PC-3 (cell line): Measurements from ENCODE around the gene FBXL7. TPM values are rescaled to one million over a fixed set of nuclear protein-coding genes. Genes with fewer than 3 reads are reported as not detected.

Experiments used
- ATAC-seq: fragments of 200-7000 bp; cut with Tn5 transposase; 2 replicates; pipeline ENCODE4 v1.9.1; 2020; ENCODE audit warnings: mild to moderate bottlenecking, moderate library complexity
- BruUV-seq: library from RNA; stranded (reverse); fragments of 400-500 nt; replicated peaks from 2 replicates; lab custom pipeline; 2021; lab: Mats Ljungman, UMichigan
- CTCF ChIA-PET: fragments of 300-600 bp; sonication (Branson Sonifier 250); formaldehyde crosslinking; loops from one replicate; lab custom pipeline; 2022; ENCODE audit warnings: antibody characterized with exemption; lab: Charles Lee
- POLR2A ChIA-PET: fragments of 300-600 bp; sonication (Branson Sonifier 250); formaldehyde crosslinking; loops from one replicate; lab custom pipeline; 2022; ENCODE audit warnings: antibody characterized with exemption; ENCODE audit not compliant: unreplicated experiment; lab: Charles Lee
- DNase-seq: peaks from one replicate; pipeline ENCODE4 v3.0.0-alpha.2; 2015
- H2AFZ ChIP-seq: fragments of 300-600 bp; sonication (generic); 2 replicates; pipeline ENCODE4 v1.6.0; 2016; ENCODE audit warnings: antibody characterized with exemption, low read length
- H3F3A ChIP-seq: fragments of 300-600 bp; sonication (generic); one replicate; pipeline ENCODE4 v1.6.0; 2017; ENCODE audit warnings: antibody characterized with exemption, low read length, control low read depth, mild to moderate bottlenecking; ENCODE audit not compliant: unreplicated experiment
- H3K27ac ChIP-seq: fragments of 300-600 bp; sonication (generic); 2 replicates; pipeline ENCODE4 v1.5.1; 2016; ENCODE audit warnings: mild to moderate bottlenecking, low read length
- H3K27me3 ChIP-seq: fragments of 300-600 bp; sonication (generic); 2 replicates; pipeline ENCODE4 v1.6.1; 2016; ENCODE audit warnings: low read length, mixed read lengths
- H3K36me3 ChIP-seq: fragments of 300-600 bp; sonication (generic); 2 replicates; pipeline ENCODE4 v1.6.1; 2016; ENCODE audit warnings: low read depth, mixed run types, low read length, mixed read lengths
- H3K4me1 ChIP-seq: fragments of 300-600 bp; sonication (generic); 2 replicates; pipeline ENCODE4 v1.5.1; 2016; ENCODE audit warnings: low read length; ENCODE audit not compliant: insufficient read depth
- H3K4me2 ChIP-seq: fragments of 300-600 bp; sonication (generic); 2 replicates; pipeline ENCODE4 v1.6.0; 2016; ENCODE audit warnings: low read length
- H3K4me3 ChIP-seq: fragments of 300-600 bp; sonication (generic); 2 replicates; pipeline ENCODE4 v1.5.1; 2016; ENCODE audit warnings: mild to moderate bottlenecking, low read length, mixed read lengths
- H3K79me2 ChIP-seq: fragments of 300-600 bp; sonication (generic); 2 replicates; pipeline ENCODE4 v1.6.1; 2017; ENCODE audit warnings: low read length, mixed read lengths
- H3K9ac ChIP-seq: fragments of 300-600 bp; sonication (generic); 2 replicates; pipeline ENCODE4 v1.6.0; 2016; ENCODE audit warnings: mild to moderate bottlenecking, low read length
- H3K9me2 ChIP-seq: fragments of 300-600 bp; sonication (generic); replicated peaks from 2 replicates; pipeline ENCODE4 v1.6.1; 2016; ENCODE audit warnings: mixed run types, low read length, mixed read lengths
- H3K9me3 ChIP-seq: fragments of 300-600 bp; sonication (generic); 2 replicates; pipeline ENCODE4 v1.6.1; 2016; ENCODE audit warnings: low read length, mixed read lengths
- H4K20me1 ChIP-seq: fragments of 300-600 bp; sonication (generic); 2 replicates; pipeline ENCODE4 v1.6.1; 2016; ENCODE audit warnings: low read length, mixed read lengths
- EZH2 ChIP-seq: fragments of 300-600 bp; sonication (generic); IDR thresholded peaks from one replicate; pipeline ENCODE4 v1.6.1; 2017; ENCODE audit warnings: antibody characterized with exemption, mild to moderate bottlenecking, low read length; ENCODE audit not compliant: unreplicated experiment
- EZH2phosphoT487 ChIP-seq: fragments of 300-600 bp; sonication (generic); IDR thresholded peaks from 2 replicates; pipeline ENCODE4 v1.6.1; 2018; ENCODE audit warnings: mild to moderate bottlenecking, antibody characterized with exemption, low read length, borderline replicate concordance
- intact Hi-C: fragments of 100-400 bp; cut with micrococcal nuclease; formaldehyde crosslinking; loops from 2 replicates; pipeline ENCODE4 v1.9.0; 2023
- total RNA-seq: library from RNA; depleted of rRNA; stranded (reverse); fragments of >200 nt; gene quantifications from 2 replicates; pipeline ENCODE4 v1.2.3, GENCODE V29; 2014
- TF ChIP-seq, protein P1 (sequence below): fragments of 300-600 bp; sonication (generic); conservative IDR thresholded peaks from 2 replicates; pipeline ENCODE4 v1.5.1; 2017; ENCODE audit warnings: antibody characterized with exemption, low read depth, mild to moderate bottlenecking, low read length

Gene FBXL7
- total RNA-seq, 1 experiment from 2014 or later = 0.18 TPM

DNA sequence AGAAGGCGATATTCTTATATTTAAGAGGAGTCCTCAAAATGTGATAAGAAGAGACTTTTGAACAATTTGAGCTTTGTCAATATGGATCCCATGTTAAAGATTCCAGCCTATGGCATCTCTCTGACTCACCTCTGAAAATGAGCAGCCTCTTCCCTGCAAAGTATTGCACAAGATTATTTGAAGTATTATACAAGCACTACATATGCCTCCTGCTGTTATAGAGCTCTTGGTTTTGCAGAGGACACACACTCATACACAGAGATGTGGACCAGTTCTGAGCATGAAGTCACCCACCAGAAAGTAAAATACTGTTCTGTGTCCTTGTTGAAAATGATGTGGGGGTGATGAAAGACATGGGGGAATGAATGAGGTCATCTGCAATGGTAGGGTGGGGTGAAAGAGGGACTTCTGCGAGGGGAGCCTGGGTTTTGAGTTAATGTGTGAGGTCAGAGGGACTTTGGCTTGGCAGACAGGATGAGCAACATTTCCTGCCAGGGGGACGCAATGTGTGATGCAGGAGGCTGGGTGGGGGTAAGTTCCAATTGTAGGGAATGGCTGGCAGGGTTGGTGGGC, 25.8 kb downstream of the FBXL7 start:
- no peak overlapping the region for H2AFZ ChIP-seq
- no peak overlapping the region for H3K4me2 ChIP-seq
- no peak for DNase-seq
- no peak overlapping the region for H3K4me3 ChIP-seq
- H3K4me1 ChIP-seq = no peaks in the 10 kb centered on the region
- H3K36me3 ChIP-seq = no peaks in the 10 kb centered on the region
- no peaks in the 10 kb centered on the region for H3K27me3 ChIP-seq
- 0 out of 2 replicates have a peak, but pooled peaks cover 14% of the 10 kb centered on the region for H3K9me3 ChIP-seq
- POLR2A ChIA-PET = no interaction called here
- no peaks in the 10 kb centered on the region for H4K20me1 ChIP-seq
- no TSS peak for BruUV-seq
- no peak for ATAC-seq
- H3F3A ChIP-seq = no peaks in the 10 kb centered on the region
- H3K27ac ChIP-seq = no peak overlapping the region
- H3K9ac ChIP-seq = no peak overlapping the region
- intact Hi-C loops = no loop called here
- H3K9me2 ChIP-seq = no peaks in the 10 kb centered on the region
- TF ChIP-seq, protein P1, sequence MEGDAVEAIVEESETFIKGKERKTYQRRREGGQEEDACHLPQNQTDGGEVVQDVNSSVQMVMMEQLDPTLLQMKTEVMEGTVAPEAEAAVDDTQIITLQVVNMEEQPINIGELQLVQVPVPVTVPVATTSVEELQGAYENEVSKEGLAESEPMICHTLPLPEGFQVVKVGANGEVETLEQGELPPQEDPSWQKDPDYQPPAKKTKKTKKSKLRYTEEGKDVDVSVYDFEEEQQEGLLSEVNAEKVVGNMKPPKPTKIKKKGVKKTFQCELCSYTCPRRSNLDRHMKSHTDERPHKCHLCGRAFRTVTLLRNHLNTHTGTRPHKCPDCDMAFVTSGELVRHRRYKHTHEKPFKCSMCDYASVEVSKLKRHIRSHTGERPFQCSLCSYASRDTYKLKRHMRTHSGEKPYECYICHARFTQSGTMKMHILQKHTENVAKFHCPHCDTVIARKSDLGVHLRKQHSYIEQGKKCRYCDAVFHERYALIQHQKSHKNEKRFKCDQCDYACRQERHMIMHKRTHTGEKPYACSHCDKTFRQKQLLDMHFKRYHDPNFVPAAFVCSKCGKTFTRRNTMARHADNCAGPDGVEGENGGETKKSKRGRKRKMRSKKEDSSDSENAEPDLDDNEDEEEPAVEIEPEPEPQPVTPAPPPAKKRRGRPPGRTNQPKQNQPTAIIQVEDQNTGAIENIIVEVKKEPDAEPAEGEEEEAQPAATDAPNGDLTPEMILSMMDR = no peak
- TF ChIP-seq EZH2 (no peak), EZH2phosphoT487 (no peak)
- CTCF ChIA-PET = no interaction called here
- no peaks in the 10 kb centered on the region for H3K79me2 ChIP-seq

DNA sequence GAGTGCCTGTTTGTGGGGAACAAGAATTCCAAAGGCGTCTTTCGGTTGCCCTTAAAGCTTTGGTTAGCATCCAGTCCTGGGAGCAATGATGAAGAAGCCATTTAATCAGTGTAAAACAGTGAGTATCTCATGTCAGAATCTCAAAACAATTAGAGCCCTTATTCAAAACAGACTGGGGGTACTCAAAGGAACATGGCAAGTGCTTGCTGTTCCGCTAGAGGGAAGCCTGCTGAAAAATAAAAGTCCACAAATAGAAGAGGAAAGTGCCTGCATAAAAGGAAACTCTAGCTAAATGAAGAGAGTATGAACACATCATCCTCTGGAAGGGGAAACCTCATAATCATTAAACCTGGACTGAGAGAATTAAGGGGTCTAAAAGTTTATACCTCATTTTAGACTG, 26.4 kb downstream of the FBXL7 start:
- Histone ChIP-seq H3K9ac (no peak overlapping the region), H3K4me2 (no peak overlapping the region), H3K4me1 (no peaks in the 10 kb centered on the region), H3K9me3 (0 out of 2 replicates have a peak, but pooled peaks cover 14% of the 10 kb centered on the region), H3K4me3 (no peak overlapping the region), H3K36me3 (no peaks in the 10 kb centered on the region), H3K27ac (no peak overlapping the region), H3F3A (no peaks in the 10 kb centered on the region), H4K20me1 (no peaks in the 10 kb centered on the region), H3K27me3 (no peaks in the 10 kb centered on the region), H3K79me2 (no peaks in the 10 kb centered on the region), H2AFZ (no peak overlapping the region), H3K9me2 (no peaks in the 10 kb centered on the region)
- BruUV-seq = no TSS peak
- POLR2A ChIA-PET = no interaction called here
- DNase-seq = no peak
- CTCF ChIA-PET = no interaction called here
- intact Hi-C loops = no loop called here
- ATAC-seq = no peak
- TF ChIP-seq EZH2 = no peak
- TF ChIP-seq, protein P1 = no peak
- TF ChIP-seq EZH2phosphoT487 = no peak

DNA sequence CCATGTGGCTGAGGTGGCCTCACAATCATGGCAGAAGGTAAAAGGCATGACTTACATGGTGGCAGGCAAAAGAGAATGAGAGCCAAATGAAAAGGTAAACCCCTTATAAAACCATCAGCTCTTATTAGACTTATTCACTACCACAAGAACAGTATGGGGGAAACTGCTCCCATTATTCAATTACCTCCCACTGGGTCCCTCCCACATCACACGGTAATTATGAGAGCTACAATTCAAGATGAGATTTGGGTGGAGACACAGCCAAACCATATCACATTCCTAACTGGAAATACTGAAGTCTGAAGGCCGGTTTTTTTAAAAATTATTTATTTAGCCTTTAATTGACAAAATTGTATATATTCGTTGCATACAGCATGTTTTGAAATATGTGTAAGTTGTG, 28.5 kb downstream of the FBXL7 start:
- Histone ChIP-seq H2AFZ (no peak overlapping the region), H3K27me3 (no peaks in the 10 kb centered on the region), H3K27ac (no peak overlapping the region), H3K79me2 (no peaks in the 10 kb centered on the region), H3K4me3 (no peak overlapping the region), H3K9me2 (no peaks in the 10 kb centered on the region), H3K4me2 (no peak overlapping the region), H3F3A (no peaks in the 10 kb centered on the region), H3K9me3 (peaks cover 14% of the 10 kb centered on the region; the same call in 1 of the 2 replicates), H3K9ac (no peak overlapping the region), H4K20me1 (no peaks in the 10 kb centered on the region), H3K36me3 (no peaks in the 10 kb centered on the region), H3K4me1 (no peaks in the 10 kb centered on the region)
- CTCF ChIA-PET = no interaction called here
- no peak for DNase-seq
- BruUV-seq = no TSS peak
- intact Hi-C loops = no loop called here
- ATAC-seq = no peak
- TF ChIP-seq EZH2 (no peak), EZH2phosphoT487 (no peak)
- TF ChIP-seq, protein P1 = no peak
- POLR2A ChIA-PET = no interaction called here
